ENCODE data around the gene CHST12.
"Not testable (repeated sequence)": the region's sequence is repeated elsewhere in the genome, so short reads cannot be mapped to it uniquely, and the experiment has no call there.

Gene CHST12

DNA sequence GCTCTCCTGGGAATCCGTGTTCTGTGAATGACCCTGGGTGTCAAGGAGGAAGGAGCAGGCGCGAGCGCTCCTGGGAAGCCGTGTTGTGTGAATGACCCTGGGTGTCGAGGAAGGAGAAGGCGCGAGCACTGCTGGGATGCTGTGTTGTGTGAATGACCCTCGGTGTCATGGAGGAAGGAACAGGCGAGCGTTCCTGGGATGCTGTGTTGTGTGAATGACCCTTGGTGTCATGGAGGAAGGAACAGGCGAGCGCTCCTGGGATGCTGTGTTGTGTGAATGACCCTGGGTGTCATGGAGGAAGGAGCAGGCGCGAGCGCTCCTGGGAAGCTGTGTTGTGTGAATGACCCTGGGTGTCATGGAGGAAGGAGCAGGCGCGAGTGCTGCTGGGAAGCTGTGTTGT lies 25.3 kb upstream of the CHST12 start:
- not testable (repeated sequence) for DNase-seq (ENCODE audit: low read depth)

GRCh38 chr7:2379161-2379560 lies 24.2 kb upstream of the CHST12 start:
- DNase-seq (ENCODE audit: low read depth): no peak

DNA sequence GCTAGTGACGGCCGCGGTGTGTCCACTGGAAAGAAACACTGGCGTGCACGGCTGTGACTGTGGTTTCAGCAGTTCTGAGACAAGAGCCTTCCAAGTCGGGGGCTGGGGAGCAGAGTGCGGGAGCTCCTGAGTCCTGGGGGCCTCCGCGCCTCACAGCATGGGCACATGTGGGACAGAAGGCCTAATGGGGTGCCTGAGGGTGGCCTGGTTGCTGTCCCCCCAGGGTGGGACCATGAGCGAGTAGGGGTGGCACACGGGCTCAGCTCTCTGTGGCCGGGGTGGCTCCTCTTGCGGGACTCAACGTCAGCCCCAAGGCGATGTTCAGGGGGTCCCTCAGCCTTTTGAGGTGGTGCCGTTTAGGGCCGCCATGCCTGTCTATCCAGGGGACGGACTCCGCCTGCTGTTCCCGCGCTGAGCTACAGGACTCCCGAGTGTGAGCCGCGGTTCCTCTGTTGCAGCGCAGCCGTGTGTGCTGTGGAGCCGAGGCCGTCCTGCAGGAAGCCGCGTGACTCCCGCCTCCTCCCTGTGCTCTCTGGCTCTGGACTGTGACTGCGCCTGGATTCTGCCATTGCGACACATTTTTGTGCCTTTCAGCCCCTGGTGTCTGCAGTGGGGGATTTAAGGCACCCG lies 23.5 kb upstream of the CHST12 start:
- no peak for DNase-seq (ENCODE audit: low read depth)

DNA sequence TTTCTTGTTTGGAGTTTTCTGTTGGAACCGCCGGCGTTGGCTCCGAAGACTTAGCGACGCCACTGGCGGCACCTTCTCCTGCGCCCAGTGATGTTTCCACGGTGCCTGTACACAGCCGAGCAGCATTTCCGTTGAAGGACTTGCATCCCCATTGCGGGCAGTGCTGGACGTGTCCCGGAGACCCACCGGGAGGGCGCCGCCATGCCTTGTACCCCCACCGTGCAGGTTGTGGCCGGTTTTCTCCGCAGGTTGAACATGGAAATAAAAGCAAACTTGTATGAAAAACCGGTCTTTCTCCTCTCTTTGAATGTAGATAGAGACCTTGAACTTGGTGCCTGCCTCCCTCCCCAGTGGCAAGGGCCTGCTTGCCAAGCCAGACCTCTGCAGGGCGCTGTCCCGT lies 22.9 kb upstream of the CHST12 start:
- no peak for DNase-seq (ENCODE audit: low read depth)

GRCh38 chr7:2381227-2381626 lies 22.2 kb upstream of the CHST12 start:
- DNase-seq (ENCODE audit: low read depth): no peak

- no peak for DNase-seq (ENCODE audit: low read depth)
Observed at GRCh38 chr7:2381881-2382509, 21.4 kb upstream of the CHST12 start.

DNA sequence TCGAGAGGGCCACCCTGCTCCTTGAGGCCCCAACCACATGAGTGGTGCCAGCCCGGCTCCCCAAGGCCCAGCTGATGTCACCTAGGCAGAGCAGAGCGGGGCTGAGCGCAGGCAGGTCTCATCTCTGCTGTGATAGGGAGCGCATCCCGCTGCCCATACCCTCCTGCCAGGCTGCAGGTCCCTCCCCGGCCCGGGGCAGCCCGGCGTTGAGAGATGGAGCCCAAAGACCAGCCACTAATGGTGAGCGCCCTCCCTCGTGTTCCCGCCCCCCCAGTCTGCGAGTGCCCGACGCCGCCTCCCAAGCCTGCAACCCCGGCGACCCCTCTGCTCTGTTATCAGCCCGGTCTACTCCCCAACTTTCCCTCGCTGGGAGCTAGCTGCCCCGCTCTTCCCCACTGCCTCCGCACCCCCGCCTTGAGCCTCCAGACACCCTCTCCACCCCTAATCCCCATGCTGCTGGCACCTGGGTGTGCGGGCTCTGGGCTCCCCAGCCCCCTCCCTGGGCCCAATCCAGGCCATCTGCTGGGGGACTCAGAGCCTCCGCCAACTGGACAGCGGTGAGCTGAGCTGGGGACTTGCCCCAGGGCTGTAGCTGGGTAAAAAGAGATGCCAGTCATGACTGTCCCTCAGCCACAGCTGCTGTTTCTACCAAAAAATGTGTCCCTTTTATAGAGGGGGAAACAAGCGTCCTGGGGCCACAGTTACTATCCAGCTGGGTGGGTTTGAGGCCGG lies 19.7 kb upstream of the CHST12 start:
- no peak for DNase-seq (ENCODE audit: low read depth)

GRCh38 chr7:2384354-2385243 lies 18.8 kb upstream of the CHST12 start:
- DNase-seq (ENCODE audit: low read depth): no peak

DNA sequence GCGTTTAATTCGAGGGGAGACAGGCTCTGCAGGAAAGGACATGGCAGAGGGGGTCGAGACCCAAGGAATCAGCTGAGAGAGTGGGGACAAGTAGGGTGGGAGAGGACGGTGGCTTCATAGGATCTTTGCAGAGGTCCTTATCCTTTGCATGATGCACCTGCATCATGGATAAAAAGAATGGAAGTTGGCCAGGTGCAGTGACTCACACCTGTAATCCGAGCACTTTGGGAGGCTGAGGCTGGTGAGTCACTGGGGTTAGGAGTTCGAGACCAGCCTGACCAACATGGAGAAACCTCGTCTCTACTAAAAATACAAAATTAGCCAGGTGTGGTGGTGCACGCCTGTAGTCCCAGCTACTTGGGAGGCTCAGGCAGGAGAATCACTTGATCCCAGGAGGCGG lies 17.3 kb upstream of the CHST12 start:
- DNase-seq (ENCODE audit: low read depth): not testable (repeated sequence)

DNA sequence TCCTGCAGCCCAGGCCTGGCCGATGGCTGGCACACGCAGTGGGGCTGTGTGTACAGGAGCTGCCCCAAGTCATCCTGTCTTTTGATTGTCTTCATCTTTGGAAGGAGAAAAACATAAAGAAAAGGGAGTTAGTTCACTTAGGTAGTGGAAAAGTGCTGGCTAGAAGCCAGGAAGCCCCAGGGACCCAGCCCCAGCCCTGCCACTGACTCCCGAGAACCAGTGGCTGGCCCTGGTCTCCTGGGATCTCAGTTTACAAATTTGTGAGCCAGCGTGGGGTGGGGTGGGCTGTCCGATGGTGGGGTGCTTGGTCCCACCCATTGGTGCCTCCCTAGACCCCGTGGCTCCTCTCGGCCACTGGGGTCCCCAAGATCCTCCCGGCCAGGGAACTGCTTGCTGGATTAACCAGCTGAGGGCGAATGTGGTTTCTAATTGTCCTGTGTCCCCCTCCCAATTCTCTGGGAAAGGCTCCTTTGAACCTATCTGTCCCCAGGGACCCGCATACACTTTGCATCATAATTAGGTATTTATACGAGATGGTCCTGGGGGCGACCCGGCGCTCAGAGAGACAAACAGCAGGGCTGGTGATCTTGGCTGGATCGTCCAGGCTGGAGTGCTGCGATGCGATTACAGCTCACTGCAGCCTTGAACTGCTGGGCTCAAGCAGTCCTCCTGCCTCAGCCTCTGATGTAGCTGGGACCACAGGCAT lies 16.3 kb upstream of the CHST12 start:
- no peak for DNase-seq (ENCODE audit: low read depth)

- no peak for DNase-seq (ENCODE audit: low read depth)
Observed at GRCh38 chr7:2387897-2388636, 15.3 kb upstream of the CHST12 start.

- no peak for DNase-seq (ENCODE audit: low read depth)
Observed at GRCh38 chr7:2388637-2388954, 14.8 kb upstream of the CHST12 start.

DNA sequence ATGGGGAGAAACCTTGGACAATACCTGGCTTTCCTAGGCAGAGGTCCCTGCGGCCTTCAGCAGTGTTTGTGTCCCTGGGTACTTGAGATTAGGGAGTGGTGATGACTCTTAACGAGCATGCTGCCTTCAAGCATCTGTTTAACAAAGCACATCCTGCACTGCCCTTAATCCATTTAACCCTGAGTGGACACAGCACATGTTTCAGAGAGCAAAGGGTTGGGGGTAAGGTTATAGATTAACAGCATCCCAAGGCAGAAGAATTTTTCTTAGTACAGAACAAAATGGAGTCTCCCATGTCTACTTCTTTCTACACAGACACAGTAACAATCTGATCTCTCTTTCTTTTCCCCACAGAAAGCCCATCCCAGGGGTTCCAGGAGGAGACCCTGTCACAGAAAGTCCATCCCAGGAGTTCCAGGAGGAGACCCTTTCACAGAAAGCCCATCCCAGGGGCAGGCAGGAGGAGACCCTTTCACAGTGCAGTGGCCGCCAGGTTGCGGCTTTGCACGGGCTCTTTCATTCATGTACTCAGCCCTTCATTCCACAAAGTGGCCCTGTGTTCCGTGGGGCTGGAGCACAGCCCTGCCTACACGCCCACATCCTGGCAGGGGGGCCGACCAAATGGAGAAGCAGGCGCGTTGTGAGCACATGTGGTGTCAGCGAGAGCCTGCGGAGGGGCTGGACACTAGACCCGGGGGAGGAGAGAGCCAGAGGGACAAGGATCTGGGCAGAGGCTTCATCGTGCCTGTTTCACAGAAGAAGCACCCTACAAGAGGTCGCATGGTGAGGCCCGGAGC lies 13.2 kb upstream of the CHST12 start:
- DNase-seq (ENCODE audit: low read depth): not testable (repeated sequence)

DNA sequence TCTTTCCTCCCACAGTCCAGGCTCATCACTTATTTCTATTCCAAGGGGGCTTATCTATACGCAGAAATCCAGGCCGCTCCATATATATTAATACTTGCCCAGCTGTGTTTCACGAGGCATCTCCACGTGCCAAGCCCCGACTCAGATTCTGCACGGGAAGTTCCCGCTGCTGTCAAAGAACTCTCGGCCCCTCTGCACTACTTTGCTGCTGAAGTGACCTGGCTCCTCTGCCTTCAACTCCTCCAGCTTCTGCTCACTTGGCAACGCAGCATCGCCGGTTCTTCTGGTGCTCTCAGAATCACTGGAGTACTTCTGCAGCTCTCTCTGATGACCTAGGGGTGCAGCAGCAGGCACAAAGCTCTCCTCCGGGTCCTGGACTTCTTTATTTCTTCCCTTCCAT lies 9.7 kb upstream of the CHST12 start:
- DNase-seq (ENCODE audit: low read depth): no peak

- no peak for DNase-seq (ENCODE audit: low read depth)
Observed at GRCh38 chr7:2394566-2395082, 8.8 kb upstream of the CHST12 start.

DNA sequence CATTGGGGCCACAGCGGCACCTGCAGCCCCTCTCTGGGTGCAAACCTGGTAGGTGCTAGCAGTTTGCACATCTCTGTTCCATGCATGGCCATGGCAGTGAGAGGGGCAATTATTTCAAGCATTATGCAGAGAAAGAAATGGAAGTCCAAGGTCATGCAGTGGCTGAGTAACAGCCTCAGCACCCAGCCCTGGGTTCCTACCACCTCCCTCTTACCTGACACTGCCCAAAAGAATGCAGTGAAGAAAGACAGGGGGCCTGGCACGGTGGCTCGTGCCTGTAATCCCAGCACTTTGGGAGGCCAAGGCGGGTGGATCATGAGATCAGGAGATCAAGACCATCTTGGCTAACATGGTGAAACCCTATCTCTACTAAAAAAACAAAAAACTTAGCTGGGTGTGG lies 4.9 kb upstream of the CHST12 start:
- no peak for DNase-seq (ENCODE audit: low read depth)

DNA sequence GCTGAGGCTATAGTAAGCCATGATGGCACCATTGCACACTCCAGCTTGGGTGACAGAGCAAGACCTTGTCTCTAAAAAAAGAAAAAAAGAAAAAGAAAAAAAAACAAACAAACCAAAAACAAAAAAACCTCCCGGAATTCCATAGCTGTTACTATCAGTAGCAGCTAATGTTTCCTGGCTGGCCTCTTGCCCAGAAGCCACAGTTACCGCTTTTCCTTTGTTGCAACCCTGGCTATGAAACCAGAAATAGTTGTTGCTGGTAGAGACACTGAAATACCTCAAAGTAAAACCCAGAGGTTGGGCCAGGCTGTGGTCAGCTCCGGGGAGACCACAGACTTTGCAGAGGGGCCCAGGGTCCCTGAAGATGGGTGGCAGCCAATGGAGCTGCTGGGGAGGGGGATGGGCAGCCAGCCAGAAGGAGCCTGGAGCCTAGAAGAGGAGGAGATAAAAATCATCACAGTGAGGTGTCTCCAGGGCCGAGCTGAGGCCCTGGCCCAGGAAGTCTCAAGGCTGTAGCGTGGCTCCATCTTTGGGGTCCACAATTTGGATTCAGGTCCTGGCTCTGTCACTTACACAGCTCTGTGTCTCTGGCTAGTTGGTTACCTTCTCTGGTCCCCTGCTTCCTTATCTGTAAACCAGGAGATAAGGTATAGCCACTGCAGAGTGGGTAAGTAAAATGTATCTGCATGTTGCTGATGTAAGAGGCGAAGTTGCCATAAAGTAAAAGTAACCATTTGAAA lies 3.4 kb upstream of the CHST12 start:
- no peak for DNase-seq (ENCODE audit: low read depth)

- no peak for DNase-seq (ENCODE audit: low read depth)
Observed at GRCh38 chr7:2402687-2403013, 761 bp upstream of the CHST12 start.
